GM18870 (cell line): Measurements from ENCODE around the gene KMT5C.

Source experiments
- ATAC-seq: cut with Tn5 transposase; IDR thresholded peaks from one replicate; pipeline ENCODE4 v1.9.1; 2021; ENCODE audit warnings: moderate library complexity; ENCODE audit not compliant: unreplicated experiment

The KMT5C gene

DNA sequence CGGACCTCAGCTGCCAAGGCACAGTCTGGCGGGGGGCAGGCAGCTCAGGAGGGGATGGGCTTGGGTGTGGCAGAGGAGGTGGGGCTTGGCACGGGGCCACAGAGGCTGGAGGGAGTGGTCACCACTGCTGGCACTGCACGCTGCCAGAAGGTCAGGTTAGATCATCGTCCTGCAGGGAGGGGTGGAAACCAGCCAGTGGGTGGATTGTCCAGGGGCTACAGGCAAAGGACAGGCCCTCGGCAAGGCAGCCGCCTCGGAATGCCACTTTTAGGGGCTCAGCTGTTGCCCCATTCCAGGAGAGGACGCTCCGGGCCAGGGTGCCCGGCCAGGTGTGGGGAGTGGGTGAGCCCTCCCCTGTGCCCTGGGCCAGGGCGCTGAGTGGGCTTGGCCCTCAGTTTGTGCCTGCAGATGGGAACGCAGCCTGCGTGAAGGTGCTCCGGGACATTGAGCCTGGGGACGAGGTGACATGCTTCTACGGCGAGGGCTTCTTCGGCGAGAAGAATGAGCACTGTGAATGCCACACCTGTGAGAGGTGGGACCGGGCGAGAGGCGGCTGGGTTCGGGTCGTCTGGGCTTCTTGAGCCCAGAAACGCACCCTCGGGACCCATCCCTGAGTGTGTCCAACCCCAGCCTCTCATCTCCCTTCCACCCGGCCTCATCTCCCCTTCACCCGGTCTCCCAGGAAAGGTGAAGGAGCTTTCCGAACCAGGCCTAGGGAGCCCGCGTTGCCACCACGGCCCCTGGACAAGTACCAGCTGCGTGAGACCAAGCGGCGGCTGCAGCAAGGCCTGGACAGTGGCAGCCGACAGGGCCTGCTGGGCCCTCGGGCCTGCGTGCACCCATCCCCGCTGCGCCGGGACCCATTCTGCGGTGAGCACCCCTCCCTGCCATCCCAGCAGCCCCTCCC, 6.4 kb downstream of the KMT5C start:
- ATAC-seq: no peak

GRCh38 chr19:55346725-55347441, 7.2 kb downstream of the KMT5C start:
- no peak for ATAC-seq

GRCh38 chr19:55347442-55348009, 7.8 kb downstream of the KMT5C start:
- ATAC-seq: no peak

DNA sequence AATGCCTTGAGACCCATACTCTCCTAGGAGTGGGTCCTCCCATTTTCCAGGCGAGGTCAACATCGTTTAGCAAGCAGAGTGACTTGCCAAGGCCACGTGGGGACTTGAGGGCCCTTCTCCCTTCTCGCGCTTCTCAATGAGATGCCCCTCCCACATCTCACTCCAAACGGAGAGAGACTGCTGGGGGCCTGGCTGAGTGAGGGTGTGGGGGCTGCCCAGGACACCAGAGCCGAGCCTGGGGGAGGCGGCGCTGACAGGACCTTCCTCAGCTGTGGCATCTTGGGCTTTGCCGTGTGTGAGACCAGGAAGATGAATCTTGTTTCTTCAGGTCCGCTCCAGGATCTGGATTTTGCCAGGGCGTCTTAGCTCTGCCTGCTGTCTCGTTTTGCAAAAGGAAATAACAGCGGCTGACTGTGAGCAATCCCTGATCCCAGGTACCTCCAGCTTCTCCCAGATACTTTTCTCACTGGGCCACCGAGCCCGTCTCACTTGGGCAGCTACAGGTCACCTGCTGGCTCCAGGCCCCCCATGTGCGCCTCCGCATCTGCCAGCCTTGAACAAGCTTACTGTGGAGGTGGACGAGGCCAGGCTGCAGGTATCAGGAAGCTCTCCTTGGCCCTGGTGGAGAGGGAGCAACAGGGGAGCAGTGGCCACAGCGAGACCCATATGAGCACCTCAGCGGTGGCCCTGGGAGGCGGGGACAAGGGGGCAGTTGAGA, 8.8 kb downstream of the KMT5C start:
- ATAC-seq: no peak

GRCh38 chr19:55350620-55351315, 11.1 kb downstream of the KMT5C start:
- ATAC-seq: no peak

DNA sequence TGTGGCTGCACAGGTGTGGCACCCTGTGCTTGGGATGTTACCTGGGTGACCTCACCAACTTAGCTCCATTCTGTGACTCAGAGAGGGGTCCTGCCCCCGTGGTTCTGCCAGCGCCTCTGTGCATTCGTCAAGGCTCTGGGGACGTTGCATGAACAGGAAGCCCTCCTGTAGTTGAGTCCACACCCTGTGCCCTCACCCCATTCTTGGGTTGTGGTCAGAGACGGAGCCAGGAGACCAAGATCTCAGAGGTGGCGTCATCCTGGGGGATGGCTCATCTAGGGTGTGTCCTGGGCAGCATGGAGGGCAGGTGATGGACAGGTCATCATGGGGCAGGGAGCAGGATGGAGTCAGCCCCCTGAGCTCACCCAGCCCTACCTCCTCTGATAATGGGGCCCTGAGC, 12.4 kb downstream of the KMT5C start:
- ATAC-seq: no peak

- ATAC-seq: no peak
These were observed 13.0 kb downstream of the KMT5C start for GRCh38 chr19:55352549-55353145.

- no peak for ATAC-seq
These were observed 13.7 kb downstream of the KMT5C start for GRCh38 chr19:55353356-55353802.

DNA sequence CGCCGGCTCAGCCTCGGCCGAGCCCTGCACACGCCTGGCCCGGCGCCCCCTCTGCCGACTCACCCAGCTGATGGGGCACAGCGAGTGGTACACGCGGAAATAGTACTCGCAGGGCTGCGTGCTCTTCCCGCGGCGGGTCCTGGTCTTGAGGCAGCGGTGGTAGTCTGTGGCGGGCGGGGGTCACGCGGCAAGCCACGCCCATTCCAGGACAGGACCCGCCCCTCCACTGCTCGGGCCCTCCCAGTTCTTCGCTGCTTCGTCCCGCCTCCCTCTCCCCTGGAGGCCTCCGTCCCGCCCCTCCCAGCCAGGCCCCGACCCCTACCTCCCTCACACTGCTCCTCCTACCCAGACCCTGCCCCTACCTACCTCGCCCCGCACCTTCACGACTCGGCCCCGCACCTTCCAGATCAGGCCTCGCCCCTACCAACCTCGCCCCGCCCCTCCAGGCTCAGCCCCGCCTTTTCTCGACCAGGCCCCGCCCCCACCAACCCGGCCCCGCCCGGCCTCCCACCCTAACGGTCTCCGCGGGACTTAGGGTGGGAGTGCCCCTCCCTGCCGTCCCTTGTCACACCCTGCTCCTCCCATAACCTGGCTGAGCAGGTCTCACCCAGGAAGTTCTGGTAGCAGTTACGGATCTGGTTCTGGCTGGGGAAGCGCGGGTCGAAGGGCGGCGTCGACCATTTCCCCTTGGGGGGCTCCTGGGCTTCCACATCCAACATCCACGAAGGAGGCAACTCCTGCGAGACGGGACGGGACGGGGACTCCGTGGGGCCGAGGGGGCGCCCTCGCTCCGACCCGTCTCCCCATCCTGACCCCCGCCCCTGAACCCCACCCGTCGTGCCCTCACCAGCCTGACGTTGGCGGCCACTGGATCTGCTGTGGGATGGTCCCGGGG, 14.4 kb downstream of the KMT5C start:
- ATAC-seq: no peak

- ATAC-seq: no peak
These were observed 15.1 kb downstream of the KMT5C start, which contains the start of gene COX6B2 for GRCh38 chr19:55354698-55355212. Gene COX6B2, minus strand, starts transcription at chr19:55354719. Its CDS starts 198 bp downstream, at chr19:55354521.

- no peak for ATAC-seq
These were observed 15.6 kb downstream of the KMT5C start for GRCh38 chr19:55355213-55355821.

GRCh38 chr19:55358493-55358892, 18.8 kb downstream of the KMT5C start:
- ATAC-seq: no peak

DNA sequence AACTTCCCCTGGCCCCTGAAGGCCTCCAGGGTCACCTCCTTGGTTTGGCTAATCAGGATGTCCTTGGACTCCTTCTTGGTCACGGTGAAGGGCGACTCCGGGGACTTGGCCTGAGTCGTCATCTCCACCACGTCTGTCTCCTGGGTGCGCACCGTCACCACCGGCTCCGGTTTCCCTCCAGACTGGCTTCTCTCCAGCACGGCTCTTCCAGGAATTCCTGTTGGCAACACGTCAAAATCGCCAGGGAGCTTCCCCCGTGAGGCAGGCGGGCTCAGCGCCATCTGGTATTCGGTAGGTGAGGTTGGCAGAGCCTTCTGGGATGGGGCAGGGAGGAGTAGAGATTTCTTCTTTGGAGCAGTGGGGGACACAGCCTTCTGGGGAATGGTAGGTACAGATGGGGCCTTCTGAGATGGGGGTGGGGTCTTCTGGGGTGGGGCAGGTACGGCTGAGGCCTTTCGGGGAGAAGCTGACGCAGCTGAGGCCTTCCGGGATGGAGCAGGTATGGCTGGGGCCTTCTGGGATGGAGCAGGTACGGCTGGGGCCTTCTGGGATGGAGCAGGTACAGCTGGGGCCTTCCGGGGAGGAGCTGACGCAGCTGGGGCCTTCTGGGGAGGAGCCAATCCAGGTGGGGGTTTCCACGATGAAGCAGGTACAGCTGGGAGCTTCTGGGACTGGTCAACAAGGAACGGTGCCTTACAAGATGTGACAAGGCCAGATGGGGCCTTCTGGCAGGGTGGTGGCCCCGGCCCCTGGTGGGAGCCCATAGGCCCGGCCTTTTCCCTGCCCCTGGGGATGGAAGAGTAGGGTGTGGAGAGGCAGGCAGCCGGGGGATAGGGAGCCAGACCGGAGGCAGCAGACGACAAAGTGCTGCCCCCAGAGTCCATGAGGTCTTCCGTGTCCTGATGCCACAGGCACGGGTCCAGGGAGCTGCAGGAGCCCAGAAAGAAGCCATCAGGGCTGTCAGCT, 19.6 kb downstream of the KMT5C start:
- no peak for ATAC-seq

DNA sequence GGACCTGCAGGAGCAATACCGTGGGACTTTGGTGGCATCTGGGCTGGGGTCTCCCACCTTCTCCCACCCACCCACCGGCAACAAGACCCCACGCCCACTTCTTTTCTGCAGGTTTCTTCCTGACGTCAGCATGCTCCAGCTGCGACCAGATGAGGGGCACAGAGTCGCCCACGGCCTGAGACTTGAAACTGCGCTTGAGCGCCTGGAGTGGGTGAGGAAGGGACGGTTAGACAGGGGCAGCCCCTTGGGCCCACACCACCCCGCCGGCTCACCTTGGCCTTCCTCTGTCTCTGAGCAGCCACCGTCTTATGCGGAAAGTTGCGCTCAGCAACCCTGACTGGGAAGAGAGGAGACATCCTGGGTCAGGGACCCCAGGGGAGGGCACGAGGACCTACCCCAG, 21.2 kb downstream of the KMT5C start:
- no peak for ATAC-seq

DNA sequence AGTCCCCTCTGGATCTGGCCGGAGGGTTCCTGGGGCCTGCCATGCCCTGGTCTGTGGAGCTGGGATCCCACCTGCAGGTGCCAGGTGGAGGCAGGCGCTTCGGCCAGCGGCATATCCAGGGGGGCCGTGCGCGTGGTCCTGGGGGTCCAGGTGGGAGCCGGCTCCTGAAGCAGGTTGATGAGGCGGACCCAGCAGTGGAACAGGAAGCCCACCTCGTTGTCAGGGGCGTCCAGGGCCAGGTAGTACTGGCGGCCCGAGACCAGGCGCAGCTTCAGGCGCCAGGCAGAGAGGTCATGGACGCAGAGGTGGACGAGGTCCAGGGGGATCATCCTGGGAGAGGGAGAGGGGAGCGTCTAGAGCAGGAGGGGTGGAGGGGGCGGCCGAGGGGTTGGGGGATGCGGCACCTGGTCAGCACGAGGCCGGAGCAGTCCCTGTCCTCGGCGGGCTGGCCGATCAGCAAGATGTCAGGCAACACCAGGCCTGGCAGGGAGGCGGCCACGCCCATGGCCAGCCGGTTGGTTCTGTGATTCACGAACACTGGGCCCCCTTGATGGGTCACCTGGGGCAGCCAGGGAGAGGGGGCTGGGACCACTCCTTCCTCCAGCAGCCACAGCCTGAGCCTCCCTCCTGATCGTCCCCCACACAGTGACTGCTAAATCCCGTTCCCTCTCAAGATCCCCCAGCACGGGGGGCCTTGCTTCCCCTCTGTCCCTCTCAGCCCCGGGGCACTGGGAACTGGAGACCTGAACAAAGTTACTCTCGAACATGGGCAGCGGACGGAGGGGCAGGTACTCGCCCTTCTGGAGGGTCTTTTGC, 22.7 kb downstream of the KMT5C start:
- no peak for ATAC-seq

- ATAC-seq: no peak
These were observed 23.5 kb downstream of the KMT5C start, which contains the start of gene GARIN5B for GRCh38 chr19:55362990-55363716. Gene GARIN5B, minus strand, starts transcription at chr19:55363260. Its CDS starts 194 bp downstream, at chr19:55363066.
